Measurements from ENCODE around the gene ASIC1. TPM values are rescaled to one million over a fixed set of nuclear protein-coding genes. Genes with fewer than 3 reads are reported as not detected.

Gene ASIC1
- total and polyA plus RNA-seq, 2 donors = 2.7 to 5.4 TPM

GRCh38 chr12:50087995-50088394 is 30.6 kb downstream of the ASIC1 start:
- DNase-seq (ENCODE audit: extremely low spot score) = no peak
- peaks cover 5% of the 10 kb centered on the region for H3K36me3 ChIP-seq (ENCODE audit: insufficient read depth)
- H3K27ac ChIP-seq (ENCODE audit: low read depth) = no peak overlapping the region
- WGBS = 69% methylated on average over 3 of the region's 3 CpGs
- H3K4me3 ChIP-seq (ENCODE audit: low read depth, low read length) = no peak overlapping the region
- H3K4me1 ChIP-seq (ENCODE audit: insufficient read depth) = no peaks in the 10 kb centered on the region

GRCh38 chr12:50088577-50089335 is 31.4 kb downstream of the ASIC1 start:
- no peaks in the 10 kb centered on the region for H3K4me1 ChIP-seq (ENCODE audit: insufficient read depth)
- 31% methylated on average over 3 of the region's 3 CpGs for WGBS
- H3K4me3 ChIP-seq (ENCODE audit: low read depth, low read length) = no peak overlapping the region
- H3K36me3 ChIP-seq (ENCODE audit: insufficient read depth) = peaks cover 5% of the 10 kb centered on the region
- H3K27ac ChIP-seq (ENCODE audit: low read depth) = no peak overlapping the region
- no peak for DNase-seq (ENCODE audit: extremely low spot score)

DNA sequence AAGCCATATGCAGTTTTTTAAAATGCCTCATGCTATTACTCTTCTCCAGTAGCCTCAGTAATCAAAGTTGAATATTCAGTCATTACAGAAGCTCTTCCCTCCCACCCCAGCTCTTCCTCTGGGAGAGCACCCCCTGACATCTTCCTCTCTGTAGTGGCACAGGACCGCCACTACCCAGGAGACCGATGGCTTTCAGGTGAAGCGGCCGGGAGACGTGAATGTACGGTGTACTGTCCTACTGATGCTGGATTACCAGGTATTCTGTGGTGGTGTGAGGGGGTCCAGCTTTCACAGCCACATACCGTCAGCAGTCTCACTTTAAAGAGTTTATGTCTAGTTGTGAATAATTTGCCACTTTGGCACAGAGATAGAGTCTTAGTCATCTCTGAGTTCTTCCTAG is 32.3 kb downstream of the ASIC1 start:
- peaks cover 5% of the 10 kb centered on the region for H3K36me3 ChIP-seq (ENCODE audit: insufficient read depth)
- DNase-seq (ENCODE audit: extremely low spot score) = no peak
- 94% methylated on average over 7 of the region's 7 CpGs for WGBS

DNA sequence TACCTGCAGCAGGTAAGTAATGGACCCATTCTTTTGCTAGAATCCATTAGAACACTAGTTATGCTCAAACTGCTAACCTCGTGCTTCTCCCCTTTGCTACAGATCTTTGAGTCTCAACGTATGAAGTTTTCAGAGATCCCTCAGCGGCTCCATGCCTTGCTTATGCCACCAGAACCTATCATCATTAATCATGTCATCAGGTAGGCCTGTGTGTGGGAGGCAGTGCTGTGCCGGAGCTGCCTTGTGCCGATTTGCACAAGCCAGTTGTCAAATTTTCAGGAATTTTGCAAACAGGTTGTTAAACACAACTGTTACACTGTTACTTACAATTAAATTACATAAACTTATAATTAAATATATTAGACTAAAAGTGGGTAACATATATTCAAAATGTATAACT is 33.0 kb downstream of the ASIC1 start:
- no peak overlapping the region for H3K27ac ChIP-seq (ENCODE audit: low read depth)
- DNase-seq (ENCODE audit: extremely low spot score) = no peak
- H3K36me3 ChIP-seq (ENCODE audit: insufficient read depth) = peaks cover 5% of the 10 kb centered on the region
- 90% methylated on average over 5 of the region's 5 CpGs for WGBS
- no peaks in the 10 kb centered on the region for H3K4me1 ChIP-seq (ENCODE audit: insufficient read depth)
- H3K4me3 ChIP-seq (ENCODE audit: low read depth, low read length) = no peak overlapping the region

More for the DNA sequence above, 32.3 kb downstream of the ASIC1 start:
- Histone ChIP-seq H3K4me1 (ENCODE audit: insufficient read depth) (no peaks in the 10 kb centered on the region), H3K27ac (ENCODE audit: low read depth) (no peak overlapping the region), H3K4me3 (ENCODE audit: low read depth, low read length) (no peak overlapping the region)

GRCh38 chr12:50097952-50098351 is 40.6 kb downstream of the ASIC1 start:
- no peak for DNase-seq (ENCODE audit: extremely low spot score)
- 89% methylated on average over 6 of the region's 6 CpGs for WGBS
- no peaks in the 10 kb centered on the region for H3K4me1 ChIP-seq (ENCODE audit: insufficient read depth)
- H3K36me3 ChIP-seq (ENCODE audit: insufficient read depth) = peaks cover 2% of the 10 kb centered on the region
- H3K4me3 ChIP-seq (ENCODE audit: low read depth, low read length) = no peak overlapping the region
- no peak overlapping the region for H3K27ac ChIP-seq (ENCODE audit: low read depth)

DNA sequence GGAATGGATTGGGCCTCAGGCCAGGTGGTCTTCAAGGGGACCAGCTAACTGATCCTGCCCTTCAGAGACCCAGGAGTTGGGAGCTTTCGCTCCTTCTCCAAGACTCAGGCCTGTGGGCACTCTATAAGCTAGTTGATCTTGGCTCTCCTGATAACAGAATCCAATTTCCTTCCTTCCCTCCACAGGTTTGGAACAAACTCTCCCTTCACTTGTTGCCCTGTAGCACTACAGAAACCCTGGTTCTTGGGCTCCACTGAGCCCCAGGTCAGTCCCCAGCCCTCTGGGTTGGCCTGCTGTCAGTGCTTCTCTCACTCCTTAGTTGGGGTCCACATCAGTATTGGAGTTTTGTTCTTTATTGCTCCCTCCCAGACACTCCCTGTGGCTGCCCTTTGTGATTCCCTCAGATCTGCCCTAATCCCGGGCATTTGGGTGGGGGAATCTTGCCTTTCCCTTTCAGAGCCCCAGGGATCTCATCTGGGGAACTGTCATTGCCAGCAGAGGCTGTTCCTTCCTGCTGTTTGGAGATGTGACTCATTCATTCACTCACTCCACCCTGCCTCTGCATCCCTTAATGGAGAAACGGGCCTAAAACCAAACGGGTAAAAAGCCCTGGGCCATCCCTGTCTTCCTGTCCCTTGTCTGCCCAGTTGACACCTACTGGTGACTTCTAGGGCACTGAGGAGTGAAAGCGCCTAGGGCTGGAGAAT is 42.1 kb downstream of the ASIC1 start:
- Histone ChIP-seq H3K4me1 (ENCODE audit: insufficient read depth) (no peaks in the 10 kb centered on the region), H3K4me3 (ENCODE audit: low read depth, low read length) (no peak overlapping the region), H3K27ac (ENCODE audit: low read depth) (no peak overlapping the region), H3K36me3 (ENCODE audit: insufficient read depth) (peaks cover 2% of the 10 kb centered on the region)
- DNase-seq (ENCODE audit: extremely low spot score) = no peak
- WGBS = 64% methylated on average over 5 of the region's 5 CpGs

GRCh38 chr12:50100561-50100960 is 43.2 kb downstream of the ASIC1 start:
- Histone ChIP-seq H3K4me3 (ENCODE audit: low read depth, low read length) (no peak overlapping the region), H3K27ac (ENCODE audit: low read depth) (no peak overlapping the region), H3K4me1 (ENCODE audit: insufficient read depth) (no peaks in the 10 kb centered on the region), H3K36me3 (ENCODE audit: insufficient read depth) (peaks cover 2% of the 10 kb centered on the region)
- WGBS = 85% methylated on average over 3 of the region's 3 CpGs
- no peak for DNase-seq (ENCODE audit: extremely low spot score)

DNA sequence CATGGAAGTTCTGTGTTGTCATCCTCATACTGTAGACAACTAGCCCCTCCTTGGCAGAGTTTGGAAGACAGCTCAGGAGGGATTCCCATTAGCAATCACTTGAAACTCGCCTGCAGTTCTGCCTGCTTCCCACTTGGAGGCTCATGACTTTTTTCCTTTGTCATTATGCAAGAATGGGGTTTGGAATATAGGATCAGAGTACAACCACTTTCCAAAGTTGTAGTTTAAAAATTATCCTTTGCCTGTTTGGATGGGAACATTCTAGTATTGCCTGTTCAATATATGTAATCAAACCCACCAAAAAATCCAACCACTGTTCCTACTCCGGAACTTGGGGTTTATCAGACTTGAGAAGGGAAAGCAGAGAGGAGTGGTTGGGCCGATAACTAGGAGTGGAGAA is 44.3 kb downstream of the ASIC1 start:
- Histone ChIP-seq H3K4me1 (ENCODE audit: insufficient read depth) (no peaks in the 10 kb centered on the region), H3K27ac (ENCODE audit: low read depth) (no peak overlapping the region), H3K36me3 (ENCODE audit: insufficient read depth) (peaks cover 2% of the 10 kb centered on the region), H3K4me3 (ENCODE audit: low read depth, low read length) (no peak overlapping the region)
- 79% methylated on average over 3 of the region's 3 CpGs for WGBS
- no peak for DNase-seq (ENCODE audit: extremely low spot score)

- H3K4me1 ChIP-seq (ENCODE audit: insufficient read depth) = no peaks in the 10 kb centered on the region
Observed at GRCh38 chr12:50102131-50102531, 44.7 kb downstream of the ASIC1 start.

DNA sequence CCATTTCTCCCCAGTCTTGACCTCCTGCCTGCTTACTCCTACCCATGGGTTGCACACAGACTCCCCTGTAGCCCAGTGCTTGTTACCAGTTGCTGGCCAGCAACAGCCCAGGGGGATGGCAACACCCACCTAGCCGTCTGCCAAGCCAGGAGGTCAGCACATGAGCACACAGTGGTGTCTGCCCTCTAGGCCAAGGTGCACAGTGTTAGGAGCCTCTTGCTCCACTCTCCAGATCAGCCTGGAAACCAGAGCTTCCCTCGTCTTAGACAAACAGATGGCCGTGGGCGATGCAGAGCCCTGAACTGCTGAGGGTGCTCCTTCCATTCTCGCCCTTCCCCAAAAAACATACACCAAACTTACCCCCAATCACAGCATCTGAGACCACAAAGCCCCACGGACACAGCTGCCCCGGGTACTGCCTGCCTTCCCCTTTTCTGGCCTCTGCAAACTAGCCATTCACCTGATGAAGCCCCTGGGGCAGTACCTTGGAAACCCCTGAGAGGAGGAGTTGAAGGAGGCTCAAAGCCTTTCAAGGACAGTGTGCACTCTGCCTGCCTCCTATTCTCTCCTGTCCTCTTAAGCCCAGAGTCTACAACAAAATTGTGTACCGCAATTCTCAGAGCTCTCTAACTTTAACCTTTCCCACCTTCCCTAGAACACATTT is 45.4 kb downstream of the ASIC1 start:
- WGBS = 83% methylated on average over 8 of the region's 8 CpGs
- no peak for DNase-seq (ENCODE audit: extremely low spot score)
- Histone ChIP-seq H3K4me1 (ENCODE audit: insufficient read depth) (no peaks in the 10 kb centered on the region), H3K4me3 (ENCODE audit: low read depth, low read length) (no peak overlapping the region), H3K27ac (ENCODE audit: low read depth) (no peak overlapping the region), H3K36me3 (ENCODE audit: insufficient read depth) (peaks cover 2% of the 10 kb centered on the region)

More at GRCh38 chr12:50102131-50102531, 44.7 kb downstream of the ASIC1 start:
- H3K27ac ChIP-seq (ENCODE audit: low read depth) = no peak overlapping the region
- H3K36me3 ChIP-seq (ENCODE audit: insufficient read depth) = peaks cover 2% of the 10 kb centered on the region
- WGBS = 87% methylated on average over 2 of the region's 2 CpGs
- no peak overlapping the region for H3K4me3 ChIP-seq (ENCODE audit: low read depth, low read length)
- DNase-seq (ENCODE audit: extremely low spot score) = no peak

- DNase-seq (ENCODE audit: extremely low spot score) = no peak
- H3K36me3 ChIP-seq (ENCODE audit: insufficient read depth) = no peaks in the 10 kb centered on the region
Observed at GRCh38 chr12:50103351-50103750, 46.0 kb downstream of the ASIC1 start.

GRCh38 chr12:50103767-50104321 is 46.4 kb downstream of the ASIC1 start, which contains the start of gene GPD1:
Gene GPD1, plus strand, starts transcription at chr12:50104008. Its CDS starts 43 bp downstream, at chr12:50104051.
- no peak within 1 kb of the TSS for H3K27ac ChIP-seq (ENCODE audit: low read depth)
- H3K4me1 ChIP-seq (ENCODE audit: insufficient read depth) = no peaks in the 10 kb centered on the region
- no peaks in the 10 kb centered on the region for H3K36me3 ChIP-seq (ENCODE audit: insufficient read depth)
- H3K4me3 ChIP-seq (ENCODE audit: low read depth, low read length) = no peak within 1 kb of the TSS
- no peak for DNase-seq (ENCODE audit: extremely low spot score)
- 26% methylated on average over 13 of the region's 13 CpGs for WGBS

More at GRCh38 chr12:50103351-50103750, 46.0 kb downstream of the ASIC1 start:
- Histone ChIP-seq H3K4me1 (ENCODE audit: insufficient read depth) (no peaks in the 10 kb centered on the region), H3K4me3 (ENCODE audit: low read depth, low read length) (no peak overlapping the region), H3K27ac (ENCODE audit: low read depth) (no peak overlapping the region)
- 92% methylated on average over 2 of the region's 2 CpGs for WGBS

All from urinary bladder (tissue), 4 donors.